H4 (cell line): ENCODE data around the gene FOLH1. TPM values are rescaled to one million over a fixed set of nuclear protein-coding genes. Genes with fewer than 3 reads are reported as not detected.
"Not testable (repeated sequence)": the region's sequence is repeated elsewhere in the genome, so short reads cannot be mapped to it uniquely, and the experiment has no call there.

Experiments used
- DNase-seq: peaks from one replicate; pipeline ENCODE4 v3.0.0-alpha.2; 2015; ENCODE audit warnings: low spot score
- total RNA-seq: library from RNA; depleted of rRNA; stranded (reverse); fragments of >200 nt; shearing (Covaris generic); gene quantifications from 2 replicates; pipeline ENCODE4 v1.2.3, GENCODE V29; 2014; rRNA removed

Gene FOLH1
- total RNA-seq, 1 experiment from 2014 or later, result 4.6 TPM

DNA sequence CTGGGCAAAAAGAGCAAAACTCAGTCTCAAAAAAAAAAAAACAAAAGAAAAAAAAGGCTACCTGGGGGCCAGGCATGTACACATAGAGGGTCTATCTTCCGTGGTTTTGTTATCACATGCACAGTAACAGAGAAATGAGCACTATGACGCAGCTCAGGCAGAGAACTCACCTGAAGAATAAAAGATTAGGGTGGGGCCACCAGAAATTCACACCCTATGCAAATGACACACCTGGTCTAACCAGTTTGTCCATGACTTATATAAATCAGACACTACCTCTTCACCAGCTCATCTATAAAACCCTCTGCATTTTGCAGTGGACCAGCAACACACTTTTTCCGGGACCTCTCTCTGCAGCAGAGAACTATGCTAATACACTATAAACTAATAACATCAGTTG is 30.5 kb downstream of the FOLH1 start:
- not testable (repeated sequence) for DNase-seq

DNA sequence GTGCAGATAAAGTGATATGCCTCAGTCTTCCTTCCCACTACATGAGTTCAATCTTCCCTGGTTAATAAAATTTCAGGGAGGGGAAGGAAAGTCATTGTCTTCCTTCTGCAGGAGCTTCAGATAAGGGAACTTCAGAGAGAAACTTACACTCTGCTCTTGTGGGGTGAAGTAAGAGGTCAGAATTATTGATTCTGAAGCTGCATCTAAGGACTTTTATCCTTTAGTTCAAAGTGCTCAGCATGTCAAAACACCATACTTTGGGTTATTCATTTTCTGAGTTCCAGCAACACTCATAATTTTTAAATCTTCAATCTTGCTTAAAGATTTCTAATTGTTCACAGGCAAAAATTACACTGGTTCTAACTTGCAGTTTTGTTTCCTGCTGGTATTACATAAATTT is 33.0 kb downstream of the FOLH1 start:
- DNase-seq, result not testable (repeated sequence)

DNA sequence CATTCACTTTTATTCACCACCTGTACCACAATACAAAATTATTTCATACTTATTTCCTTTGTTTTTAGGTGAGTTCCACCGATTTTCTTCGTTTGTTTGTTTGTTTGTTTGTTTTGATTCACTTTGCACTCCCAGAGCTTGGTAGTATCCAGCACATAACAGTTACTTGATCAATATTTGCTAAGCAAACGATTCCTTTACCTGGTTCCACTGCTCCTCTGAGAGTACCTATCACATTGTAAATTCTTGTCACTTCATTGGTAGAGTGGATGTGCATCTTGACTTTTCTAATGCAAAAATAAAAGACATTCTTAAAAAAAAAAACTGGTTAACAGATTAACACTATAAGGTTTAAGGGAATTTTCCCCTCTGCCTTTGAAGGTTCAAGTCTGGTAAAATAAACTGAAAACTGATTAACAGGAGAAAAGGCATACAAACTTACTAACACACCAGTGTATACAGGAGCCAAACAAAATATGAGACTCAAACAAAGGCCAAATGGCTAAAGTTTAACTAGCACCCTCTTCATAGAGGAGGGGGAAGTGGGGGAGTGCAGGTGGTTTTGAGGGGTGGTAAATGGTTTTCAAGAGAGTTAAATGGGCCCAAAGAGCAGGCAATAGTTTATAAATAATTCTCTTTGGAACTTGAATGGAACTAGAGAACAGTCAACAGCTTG is 33.6 kb downstream of the FOLH1 start:
- not testable (repeated sequence) for DNase-seq

DNA sequence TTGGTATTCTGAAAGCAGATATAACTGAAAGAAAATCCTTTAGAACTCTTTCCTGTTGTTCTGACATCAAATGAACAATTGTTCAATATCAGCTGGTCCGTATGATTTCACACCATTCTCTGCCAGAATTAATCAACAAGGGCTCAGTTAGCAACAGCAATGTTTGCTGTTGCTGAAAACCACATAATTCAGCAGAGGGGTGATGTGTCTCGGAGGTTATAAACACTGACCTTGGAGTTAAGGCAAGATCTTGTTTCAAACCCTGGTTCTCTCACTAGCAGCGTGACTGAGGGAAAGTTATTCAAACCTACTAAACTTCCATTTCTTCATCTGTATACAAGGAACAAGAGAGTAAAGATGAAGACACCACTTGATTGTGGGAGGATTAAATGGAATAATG is 36.8 kb downstream of the FOLH1 start:
- DNase-seq, result not testable (repeated sequence)

- not testable (repeated sequence) for DNase-seq
These were observed 38.8 kb downstream of the FOLH1 start for GRCh38 chr11:49169579-49169978.

DNA sequence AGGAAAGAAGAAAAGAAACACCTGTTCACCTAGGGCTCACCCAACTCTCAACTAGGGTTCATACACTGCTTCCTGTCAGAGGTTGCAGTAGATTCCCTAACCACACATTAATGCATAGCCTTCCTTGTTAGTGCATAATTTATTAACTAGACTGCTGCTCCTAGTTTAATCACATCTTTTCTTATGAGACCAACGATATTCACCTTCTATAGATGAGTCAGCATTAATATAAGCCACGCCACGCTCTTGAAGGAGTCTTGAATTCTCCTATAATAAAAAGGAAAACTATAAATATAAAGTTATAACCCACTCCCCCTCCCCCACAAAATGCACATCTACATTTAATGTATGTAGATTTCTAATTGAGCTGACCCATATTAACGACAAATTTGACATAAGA is 39.4 kb downstream of the FOLH1 start:
- DNase-seq, result not testable (repeated sequence)

- no peak for DNase-seq
These were observed 57.2 kb downstream of the FOLH1 start for GRCh38 chr11:49151211-49151610.

- not testable (repeated sequence) for DNase-seq
These were observed 106.0 kb downstream of the FOLH1 start for GRCh38 chr11:49102356-49102755.

Other genes with a start within 250 kb of the FOLH1 start
- gene TRIM51G, start 224.7 kb downstream of the FOLH1 start, total RNA-seq, result not detected in 2 replicates
- gene TRIM49B, start 179.8 kb downstream of the FOLH1 start, total RNA-seq, result not detected in 2 replicates
- gene TRIM64C, start 149.5 kb downstream of the FOLH1 start, total RNA-seq, result not detected in 2 replicates